HEK293 (cell line): Measurements from ENCODE around the gene CRY2.
"Not testable (repeated sequence)": the region's sequence is repeated elsewhere in the genome, so short reads cannot be mapped to it uniquely, and the experiment has no call there.

Experiments
- CTCF ChIA-PET: fragments of 350-600 bp; formaldehyde crosslinking; extraction: SDS; loops from one replicate; lab custom pipeline; 2021; ENCODE audit warnings: antibody characterized with exemption; lab: Yijun Ruan, JAX
- POLR2A ChIA-PET: fragments of 300-600 bp; formaldehyde crosslinking; extraction: SDS; loops from one replicate; lab custom pipeline; 2020; ENCODE audit warnings: antibody characterized with exemption, inconsistent platforms; lab: Yijun Ruan, JAX
- H3K27ac ChIP-seq: fragments of 200-500 bp; sonication (Bioruptor generic); 2 replicates; pipeline ENCODE4 v1.5.1; 2014; ENCODE audit warnings: low read depth, low read length, control low read depth, inconsistent platforms; ENCODE audit errors: extremely low read depth
- H3K36me3 ChIP-seq, 2 experiments: fragments of 200-500 bp in 1 of 2; sonication (Bioruptor generic) in 1 of 2; 1 replicate in 1 of 2; 2 replicates in 1 of 2; pipeline ENCODE4 v1.5.1; 2014 to 2017; ENCODE audit warnings: inconsistent platforms in 2 of 2, low read length in 2 of 2; ENCODE audit not compliant: control insufficient read depth in 2 of 2, insufficient read depth in 1 of 2
- H3K4me1 ChIP-seq: fragments of 200-500 bp; sonication (Bioruptor generic); 2 replicates; pipeline ENCODE4 v1.5.1; 2014; ENCODE audit warnings: mild to moderate bottlenecking, low read length, inconsistent platforms; ENCODE audit not compliant: control insufficient read depth, insufficient read depth
- H3K4me3 ChIP-seq: 2 replicates; pipeline ENCODE4 v1.5.1; 2011; ENCODE audit warnings: low read depth, mild to moderate bottlenecking, control low read depth, low read length, moderate library complexity
- H3K9me3 ChIP-seq: fragments of 200-500 bp; sonication (Bioruptor generic); 2 replicates; pipeline ENCODE4 v1.5.1; 2014; ENCODE audit warnings: low read depth, low read length, inconsistent platforms; ENCODE audit not compliant: control insufficient read depth, insufficient read depth
- GLI4 ChIP-seq: fragments of 450-650 bp; formaldehyde crosslinking; IDR thresholded peaks from 2 replicates; pipeline ENCODE4 v1.5.1; 2016; ENCODE audit warnings: missing biosample characterization, missing genetic modification characterization
- KLF10 ChIP-seq: fragments of 450-650 bp; IDR thresholded peaks from 2 replicates; pipeline ENCODE4 v1.5.1; 2018; ENCODE audit warnings: missing biosample characterization, mild to moderate bottlenecking, missing genetic modification characterization
- PRDM1 ChIP-seq: fragments of 450-650 bp; formaldehyde crosslinking; IDR thresholded peaks from 2 replicates; pipeline ENCODE4; 2016; ENCODE audit warnings: missing biosample characterization, missing genetic modification characterization
- SP2 ChIP-seq: fragments of 450-650 bp; formaldehyde crosslinking; IDR thresholded peaks from 2 replicates; pipeline ENCODE4 v1.5.1; 2016; ENCODE audit warnings: missing biosample characterization, missing genetic modification characterization
- TCF7L2 ChIP-seq: IDR thresholded peaks from 2 replicates; pipeline ENCODE4 v1.6.1; 2011; ENCODE audit warnings: low read depth, mild to moderate bottlenecking, inconsistent platforms, low read length, moderate library complexity, borderline replicate concordance
- ZEB2 ChIP-seq: fragments of 450-650 bp; formaldehyde crosslinking; IDR thresholded peaks from 2 replicates; pipeline ENCODE4 v1.5.1; 2016; ENCODE audit warnings: missing biosample characterization, missing genetic modification characterization
- ZFHX2 ChIP-seq: fragments of 450-650 bp; formaldehyde crosslinking; conservative IDR thresholded peaks from 2 replicates; pipeline ENCODE4 v1.5.1; 2016; ENCODE audit warnings: missing biosample characterization, missing genetic modification characterization
- ZFP37 ChIP-seq: fragments of 450-650 bp; formaldehyde crosslinking; IDR thresholded peaks from 2 replicates; pipeline ENCODE4 v1.5.1; 2016; ENCODE audit warnings: missing biosample characterization, missing genetic modification characterization
- ZNF2 ChIP-seq: fragments of 450-650 bp; formaldehyde crosslinking; IDR thresholded peaks from 2 replicates; pipeline ENCODE4 v1.5.1; 2016; ENCODE audit warnings: missing biosample characterization, missing genetic modification characterization
- ZNF202 ChIP-seq: fragments of 450-650 bp; formaldehyde crosslinking; IDR thresholded peaks from 2 replicates; pipeline ENCODE4 v1.5.1; 2016; ENCODE audit warnings: missing biosample characterization, missing genetic modification characterization, borderline replicate concordance
- ZNF335 ChIP-seq: fragments of 450-650 bp; formaldehyde crosslinking; conservative IDR thresholded peaks from 2 replicates; pipeline ENCODE4 v1.5.1; 2016; ENCODE audit warnings: missing biosample characterization, missing genetic modification characterization
- ZNF629 ChIP-seq: fragments of 450-650 bp; formaldehyde crosslinking; IDR thresholded peaks from 2 replicates; pipeline ENCODE4 v1.5.1; 2017; ENCODE audit warnings: missing biosample characterization, missing genetic modification characterization
- ZNF654 ChIP-seq: fragments of 450-650 bp; formaldehyde crosslinking; IDR thresholded peaks from 2 replicates; pipeline ENCODE4 v1.5.1; 2016; ENCODE audit warnings: low read depth, missing biosample characterization, missing genetic modification characterization
- ZNF777 ChIP-seq: fragments of 450-650 bp; formaldehyde crosslinking; IDR thresholded peaks from 2 replicates; pipeline ENCODE4 v1.5.1; 2017; ENCODE audit warnings: missing biosample characterization, missing genetic modification characterization, borderline replicate concordance
- ZNF830 ChIP-seq: fragments of 450-650 bp; IDR thresholded peaks from 2 replicates; pipeline ENCODE4 v1.5.0; 2018; ENCODE audit warnings: missing biosample characterization, missing genetic modification characterization, low read depth, mild to moderate bottlenecking, moderate library complexity
- TF ChIP-seq, protein P1 (sequence below): fragments of 450-650 bp; formaldehyde crosslinking; IDR thresholded peaks from 2 replicates; pipeline ENCODE4 v1.5.1; 2016; ENCODE audit warnings: missing biosample characterization, missing genetic modification characterization
- TF ChIP-seq, protein P2 (sequence below): fragments of 450-650 bp; formaldehyde crosslinking; IDR thresholded peaks from 2 replicates; pipeline ENCODE4 v1.5.1; 2016; ENCODE audit warnings: missing biosample characterization, missing genetic modification characterization
- TF ChIP-seq, protein P3 (sequence below): fragments of 450-650 bp; formaldehyde crosslinking; IDR thresholded peaks from 2 replicates; pipeline ENCODE4 v1.5.1; 2017; ENCODE audit warnings: missing biosample characterization, missing genetic modification characterization
- TF ChIP-seq, protein P4 (sequence below): fragments of 450-650 bp; formaldehyde crosslinking; IDR thresholded peaks from 2 replicates; pipeline ENCODE4 v1.5.1; 2016; ENCODE audit warnings: missing biosample characterization, missing genetic modification characterization, borderline replicate concordance

The CRY2 gene

DNA sequence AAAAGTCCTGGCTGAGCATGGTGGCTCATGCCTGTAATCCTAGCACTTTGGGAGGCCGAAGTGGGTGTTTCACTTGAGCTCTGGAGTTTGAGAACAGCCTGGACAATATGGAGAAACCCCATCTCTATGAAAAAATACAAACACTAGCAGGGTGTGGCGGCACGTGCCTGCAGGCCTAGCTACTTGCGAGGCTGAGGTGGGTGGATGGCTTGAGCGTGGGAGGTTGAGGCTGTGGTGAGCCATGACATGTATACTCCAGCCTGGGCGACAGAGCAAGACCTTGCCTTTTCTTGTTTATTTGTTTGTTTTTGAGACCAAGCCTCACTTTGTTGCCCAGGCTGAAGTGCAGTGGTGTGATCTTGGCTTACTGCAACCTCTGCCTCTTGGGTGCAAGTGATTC is 8.1 kb upstream of the CRY2 start:
- Histone ChIP-seq H3K36me3 (no peaks in the 10 kb centered on the region), H3K4me3 (no peak overlapping the region), H3K4me1 (no peaks in the 10 kb centered on the region), H3K27ac (no peak overlapping the region), H3K9me3 (no peaks in the 10 kb centered on the region)
- POLR2A ChIA-PET: no interaction called here
- TF ChIP-seq ZFHX2 (tag by site-specific recombination): peak; percentile 45
- no peak for TF ChIP-seq ZFP37 (tag by site-specific recombination)
- TF ChIP-seq, all 188 proteins: peak for 1
- CTCF ChIA-PET: no interaction called here

DNA sequence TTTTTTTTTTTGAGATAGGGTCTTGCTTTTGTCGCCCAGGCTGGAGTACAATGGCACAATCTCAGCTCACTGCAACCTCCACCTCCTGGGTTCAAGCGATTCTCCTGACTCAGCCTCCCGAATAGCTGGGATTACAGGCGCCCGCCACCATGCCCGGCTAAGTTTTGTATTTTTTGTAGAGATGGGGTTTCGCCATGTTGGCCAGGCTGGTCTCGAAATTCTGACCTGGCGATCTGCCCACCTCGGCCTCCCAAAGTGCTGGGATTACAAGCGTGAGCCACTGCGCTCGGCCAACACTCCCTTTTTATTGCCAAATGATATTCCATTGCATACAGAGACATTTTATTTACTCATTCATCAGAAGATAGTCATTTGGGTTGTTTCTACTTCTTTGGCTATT is 7.0 kb upstream of the CRY2 start:
- CTCF ChIA-PET, H3K36me3 ChIP-seq: not testable (repeated sequence)

DNA sequence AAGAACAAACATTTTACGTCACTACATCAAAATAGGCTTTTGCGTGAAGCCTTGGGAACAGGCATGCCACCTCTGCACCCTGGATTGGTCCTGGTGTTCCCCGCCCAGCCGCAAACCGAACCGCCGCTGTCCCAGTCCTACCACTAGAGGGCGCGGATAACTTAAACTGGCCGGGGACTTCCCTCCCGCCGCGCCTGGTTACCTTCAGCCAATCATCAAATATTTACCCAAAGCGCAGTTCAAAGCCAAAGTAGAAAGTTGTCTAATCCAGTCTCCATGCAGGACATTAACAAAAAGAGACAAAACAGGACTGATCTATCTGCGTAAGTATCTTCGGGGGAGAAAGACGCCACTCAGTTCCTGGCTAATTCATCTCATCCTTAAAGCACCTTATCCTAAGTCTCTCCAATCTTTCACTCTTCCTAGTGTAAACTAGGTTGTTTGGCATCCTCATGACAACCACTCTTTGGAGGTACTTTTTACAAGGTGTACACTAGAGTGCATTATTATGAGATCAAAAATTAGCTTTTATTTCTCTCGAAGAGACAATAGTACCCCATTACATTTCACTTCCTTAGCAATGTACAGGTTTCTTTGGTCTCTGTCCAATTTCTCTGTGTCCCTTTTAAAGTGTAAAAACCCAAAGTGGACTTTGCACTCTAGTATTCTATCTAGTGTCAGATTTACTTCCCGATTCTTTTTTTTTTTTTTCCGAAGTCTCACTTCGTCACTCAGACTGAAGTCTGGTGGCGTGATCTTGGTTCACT is 3.9 kb upstream of the CRY2 start:
- Histone ChIP-seq H3K4me3 (no peak overlapping the region), H3K27ac (no peak overlapping the region), H3K36me3 (no peaks in the 10 kb centered on the region), H3K4me1 (no peaks in the 10 kb centered on the region), H3K9me3 (no peaks in the 10 kb centered on the region)
- ChIA-PET POLR2A (no interaction called here), CTCF (interaction anchor here (0.5 to 2.6 kb wide), 32 partner anchors 8 to 1009 kb away, joined by 3 to 22 read pairs (median 4); partner anchors contain the start of gene PEX16)
- TF ChIP-seq ZEB2 (tag by site-specific recombination) (peak; percentile 40; the same call in 1 of the 2 replicates), TCF7L2 (peak; percentile 37; the same call in 1 of the 2 replicates), ZNF654 (tag by site-specific recombination) (peak; percentile 67), GLI4 (tag by site-specific recombination) (no peak), ZNF777 (tag by site-specific recombination) (no peak), ZNF335 (tag by site-specific recombination) (peak; percentile 77), PRDM1 (tag by site-specific recombination) (0 out of 2 replicates have a peak, but pooled peaks have one; percentile 46), KLF10 (tag by site-specific recombination) (peak; percentile 25; the same call in 1 of the 2 replicates), SP2 (peak; percentile 37; the same call in 1 of the 2 replicates), ZNF629 (tag by site-specific recombination) (peak; percentile 38), ZNF830 (tag by site-specific recombination) (no peak), ZNF2 (tag by site-specific recombination) (peak; percentile 37; the same call in 1 of the 2 replicates), ZNF202 (tag by site-specific recombination) (no peak)
- TF ChIP-seq, protein P1, sequence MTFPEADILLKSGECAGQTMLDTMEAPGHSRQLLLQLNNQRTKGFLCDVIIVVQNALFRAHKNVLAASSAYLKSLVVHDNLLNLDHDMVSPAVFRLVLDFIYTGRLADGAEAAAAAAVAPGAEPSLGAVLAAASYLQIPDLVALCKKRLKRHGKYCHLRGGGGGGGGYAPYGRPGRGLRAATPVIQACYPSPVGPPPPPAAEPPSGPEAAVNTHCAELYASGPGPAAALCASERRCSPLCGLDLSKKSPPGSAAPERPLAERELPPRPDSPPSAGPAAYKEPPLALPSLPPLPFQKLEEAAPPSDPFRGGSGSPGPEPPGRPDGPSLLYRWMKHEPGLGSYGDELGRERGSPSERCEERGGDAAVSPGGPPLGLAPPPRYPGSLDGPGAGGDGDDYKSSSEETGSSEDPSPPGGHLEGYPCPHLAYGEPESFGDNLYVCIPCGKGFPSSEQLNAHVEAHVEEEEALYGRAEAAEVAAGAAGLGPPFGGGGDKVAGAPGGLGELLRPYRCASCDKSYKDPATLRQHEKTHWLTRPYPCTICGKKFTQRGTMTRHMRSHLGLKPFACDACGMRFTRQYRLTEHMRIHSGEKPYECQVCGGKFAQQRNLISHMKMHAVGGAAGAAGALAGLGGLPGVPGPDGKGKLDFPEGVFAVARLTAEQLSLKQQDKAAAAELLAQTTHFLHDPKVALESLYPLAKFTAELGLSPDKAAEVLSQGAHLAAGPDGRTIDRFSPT (tag by site-specific recombination): peak; percentile 35; the same call in 1 of the 2 replicates
- TF ChIP-seq, protein P2, sequence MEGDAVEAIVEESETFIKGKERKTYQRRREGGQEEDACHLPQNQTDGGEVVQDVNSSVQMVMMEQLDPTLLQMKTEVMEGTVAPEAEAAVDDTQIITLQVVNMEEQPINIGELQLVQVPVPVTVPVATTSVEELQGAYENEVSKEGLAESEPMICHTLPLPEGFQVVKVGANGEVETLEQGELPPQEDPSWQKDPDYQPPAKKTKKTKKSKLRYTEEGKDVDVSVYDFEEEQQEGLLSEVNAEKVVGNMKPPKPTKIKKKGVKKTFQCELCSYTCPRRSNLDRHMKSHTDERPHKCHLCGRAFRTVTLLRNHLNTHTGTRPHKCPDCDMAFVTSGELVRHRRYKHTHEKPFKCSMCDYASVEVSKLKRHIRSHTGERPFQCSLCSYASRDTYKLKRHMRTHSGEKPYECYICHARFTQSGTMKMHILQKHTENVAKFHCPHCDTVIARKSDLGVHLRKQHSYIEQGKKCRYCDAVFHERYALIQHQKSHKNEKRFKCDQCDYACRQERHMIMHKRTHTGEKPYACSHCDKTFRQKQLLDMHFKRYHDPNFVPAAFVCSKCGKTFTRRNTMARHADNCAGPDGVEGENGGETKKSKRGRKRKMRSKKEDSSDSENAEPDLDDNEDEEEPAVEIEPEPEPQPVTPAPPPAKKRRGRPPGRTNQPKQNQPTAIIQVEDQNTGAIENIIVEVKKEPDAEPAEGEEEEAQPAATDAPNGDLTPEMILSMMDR (tag by site-specific recombination): peak; percentile 68
- TF ChIP-seq, protein P3, sequence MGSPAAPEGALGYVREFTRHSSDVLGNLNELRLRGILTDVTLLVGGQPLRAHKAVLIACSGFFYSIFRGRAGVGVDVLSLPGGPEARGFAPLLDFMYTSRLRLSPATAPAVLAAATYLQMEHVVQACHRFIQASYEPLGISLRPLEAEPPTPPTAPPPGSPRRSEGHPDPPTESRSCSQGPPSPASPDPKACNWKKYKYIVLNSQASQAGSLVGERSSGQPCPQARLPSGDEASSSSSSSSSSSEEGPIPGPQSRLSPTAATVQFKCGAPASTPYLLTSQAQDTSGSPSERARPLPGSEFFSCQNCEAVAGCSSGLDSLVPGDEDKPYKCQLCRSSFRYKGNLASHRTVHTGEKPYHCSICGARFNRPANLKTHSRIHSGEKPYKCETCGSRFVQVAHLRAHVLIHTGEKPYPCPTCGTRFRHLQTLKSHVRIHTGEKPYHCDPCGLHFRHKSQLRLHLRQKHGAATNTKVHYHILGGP (tag by site-specific recombination): no peak
- TF ChIP-seq, protein P4, sequence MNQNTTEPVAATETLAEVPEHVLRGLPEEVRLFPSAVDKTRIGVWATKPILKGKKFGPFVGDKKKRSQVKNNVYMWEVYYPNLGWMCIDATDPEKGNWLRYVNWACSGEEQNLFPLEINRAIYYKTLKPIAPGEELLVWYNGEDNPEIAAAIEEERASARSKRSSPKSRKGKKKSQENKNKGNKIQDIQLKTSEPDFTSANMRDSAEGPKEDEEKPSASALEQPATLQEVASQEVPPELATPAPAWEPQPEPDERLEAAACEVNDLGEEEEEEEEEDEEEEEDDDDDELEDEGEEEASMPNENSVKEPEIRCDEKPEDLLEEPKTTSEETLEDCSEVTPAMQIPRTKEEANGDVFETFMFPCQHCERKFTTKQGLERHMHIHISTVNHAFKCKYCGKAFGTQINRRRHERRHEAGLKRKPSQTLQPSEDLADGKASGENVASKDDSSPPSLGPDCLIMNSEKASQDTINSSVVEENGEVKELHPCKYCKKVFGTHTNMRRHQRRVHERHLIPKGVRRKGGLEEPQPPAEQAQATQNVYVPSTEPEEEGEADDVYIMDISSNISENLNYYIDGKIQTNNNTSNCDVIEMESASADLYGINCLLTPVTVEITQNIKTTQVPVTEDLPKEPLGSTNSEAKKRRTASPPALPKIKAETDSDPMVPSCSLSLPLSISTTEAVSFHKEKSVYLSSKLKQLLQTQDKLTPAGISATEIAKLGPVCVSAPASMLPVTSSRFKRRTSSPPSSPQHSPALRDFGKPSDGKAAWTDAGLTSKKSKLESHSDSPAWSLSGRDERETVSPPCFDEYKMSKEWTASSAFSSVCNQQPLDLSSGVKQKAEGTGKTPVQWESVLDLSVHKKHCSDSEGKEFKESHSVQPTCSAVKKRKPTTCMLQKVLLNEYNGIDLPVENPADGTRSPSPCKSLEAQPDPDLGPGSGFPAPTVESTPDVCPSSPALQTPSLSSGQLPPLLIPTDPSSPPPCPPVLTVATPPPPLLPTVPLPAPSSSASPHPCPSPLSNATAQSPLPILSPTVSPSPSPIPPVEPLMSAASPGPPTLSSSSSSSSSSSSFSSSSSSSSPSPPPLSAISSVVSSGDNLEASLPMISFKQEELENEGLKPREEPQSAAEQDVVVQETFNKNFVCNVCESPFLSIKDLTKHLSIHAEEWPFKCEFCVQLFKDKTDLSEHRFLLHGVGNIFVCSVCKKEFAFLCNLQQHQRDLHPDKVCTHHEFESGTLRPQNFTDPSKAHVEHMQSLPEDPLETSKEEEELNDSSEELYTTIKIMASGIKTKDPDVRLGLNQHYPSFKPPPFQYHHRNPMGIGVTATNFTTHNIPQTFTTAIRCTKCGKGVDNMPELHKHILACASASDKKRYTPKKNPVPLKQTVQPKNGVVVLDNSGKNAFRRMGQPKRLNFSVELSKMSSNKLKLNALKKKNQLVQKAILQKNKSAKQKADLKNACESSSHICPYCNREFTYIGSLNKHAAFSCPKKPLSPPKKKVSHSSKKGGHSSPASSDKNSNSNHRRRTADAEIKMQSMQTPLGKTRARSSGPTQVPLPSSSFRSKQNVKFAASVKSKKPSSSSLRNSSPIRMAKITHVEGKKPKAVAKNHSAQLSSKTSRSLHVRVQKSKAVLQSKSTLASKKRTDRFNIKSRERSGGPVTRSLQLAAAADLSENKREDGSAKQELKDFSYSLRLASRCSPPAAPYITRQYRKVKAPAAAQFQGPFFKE (tag by site-specific recombination): no peak

More for the DNA sequence above, 7.0 kb upstream of the CRY2 start:
- H3K27ac ChIP-seq, H3K4me3 ChIP-seq, H3K9me3 ChIP-seq, POLR2A ChIA-PET, H3K4me1 ChIP-seq: not testable (repeated sequence)
